HG03108 (cell line): ENCODE measurements around the gene LMO1.

Experiments used
- ATAC-seq: cut with Tn5 transposase; IDR thresholded peaks from one replicate; pipeline ENCODE4 v1.9.1; 2021; ENCODE audit warnings: moderate library complexity; ENCODE audit not compliant: unreplicated experiment

LMO1 gene

DNA sequence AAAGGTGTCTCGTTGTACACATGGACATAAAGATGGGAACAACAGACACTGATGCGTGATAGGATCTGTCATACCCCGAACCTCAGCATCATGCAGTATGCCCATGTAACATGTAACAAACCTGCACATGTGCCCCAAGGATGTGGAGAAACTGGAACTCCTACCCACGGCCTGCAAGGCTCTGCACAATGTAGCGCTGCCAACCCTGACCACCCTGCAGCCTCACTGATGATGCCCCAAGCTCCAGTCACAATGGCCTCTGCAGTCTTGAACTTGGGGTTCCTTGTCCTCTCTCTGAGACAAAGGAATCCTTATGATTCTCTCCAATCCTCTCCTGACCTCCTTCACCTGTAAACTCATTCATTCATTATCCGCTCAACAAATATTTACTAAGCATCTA lies 14.2 kb downstream of the LMO1 start:
- ATAC-seq: no peak

DNA sequence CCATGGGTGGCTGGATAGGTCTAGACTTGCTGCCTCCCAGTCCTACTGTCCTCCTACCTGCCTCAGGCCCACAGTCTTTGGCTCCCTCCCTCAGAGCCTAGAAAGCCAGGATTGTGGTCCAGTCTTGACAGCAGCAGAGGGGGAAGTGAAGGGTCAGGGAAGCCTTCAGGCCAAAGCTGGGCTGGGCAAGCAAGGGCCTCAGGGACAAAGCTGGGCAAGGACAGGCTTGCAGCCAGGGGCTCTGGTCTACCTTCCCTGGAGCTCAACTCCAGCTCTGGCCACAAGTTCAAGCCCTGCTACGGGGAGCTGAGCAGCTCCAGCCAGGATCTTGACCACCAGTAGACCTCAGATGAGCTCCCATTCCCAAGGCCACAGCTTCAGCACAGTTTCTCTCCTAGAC lies 14.9 kb downstream of the LMO1 start:
- ATAC-seq: no peak

DNA sequence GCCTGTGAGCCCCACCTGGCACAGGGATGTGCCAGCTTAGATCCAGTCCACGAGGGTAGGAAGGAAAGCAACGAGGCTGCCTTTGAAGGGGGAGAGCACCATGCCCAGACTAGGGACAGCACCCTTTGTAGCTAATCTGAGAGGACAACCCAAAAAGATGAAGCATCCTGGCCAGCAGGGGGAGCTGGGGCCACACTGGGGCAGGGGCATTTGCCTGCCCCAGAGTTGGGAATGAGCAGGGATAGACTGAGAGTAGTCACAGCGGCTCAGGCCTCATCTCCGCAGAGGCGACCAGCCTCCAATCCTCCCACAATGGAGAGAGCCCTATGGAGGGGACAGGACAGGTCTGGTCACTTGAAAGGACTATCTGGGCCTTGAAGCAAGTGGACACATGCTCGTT lies 16.4 kb downstream of the LMO1 start:
- no peak for ATAC-seq

DNA sequence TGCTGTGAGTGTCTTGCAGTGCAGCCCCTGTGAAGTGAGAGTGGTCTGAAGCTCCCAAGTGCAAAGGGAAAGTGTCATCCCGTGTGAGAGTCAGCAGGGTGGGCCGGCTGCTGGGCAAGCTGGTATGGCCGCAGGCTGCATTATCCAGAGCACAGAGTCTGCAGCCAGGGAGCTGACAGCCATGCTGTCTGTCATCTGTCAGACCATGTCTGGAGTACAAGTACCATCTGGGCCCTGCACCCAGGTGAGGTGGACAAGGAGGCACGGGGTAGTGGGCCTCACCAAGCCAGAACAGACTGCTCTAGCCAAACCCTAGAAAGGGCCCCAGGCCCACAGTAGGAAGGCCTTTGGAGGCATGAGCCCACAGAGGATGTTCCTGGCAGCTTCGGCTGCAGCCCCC lies 20.2 kb downstream of the LMO1 start:
- ATAC-seq: no peak

DNA sequence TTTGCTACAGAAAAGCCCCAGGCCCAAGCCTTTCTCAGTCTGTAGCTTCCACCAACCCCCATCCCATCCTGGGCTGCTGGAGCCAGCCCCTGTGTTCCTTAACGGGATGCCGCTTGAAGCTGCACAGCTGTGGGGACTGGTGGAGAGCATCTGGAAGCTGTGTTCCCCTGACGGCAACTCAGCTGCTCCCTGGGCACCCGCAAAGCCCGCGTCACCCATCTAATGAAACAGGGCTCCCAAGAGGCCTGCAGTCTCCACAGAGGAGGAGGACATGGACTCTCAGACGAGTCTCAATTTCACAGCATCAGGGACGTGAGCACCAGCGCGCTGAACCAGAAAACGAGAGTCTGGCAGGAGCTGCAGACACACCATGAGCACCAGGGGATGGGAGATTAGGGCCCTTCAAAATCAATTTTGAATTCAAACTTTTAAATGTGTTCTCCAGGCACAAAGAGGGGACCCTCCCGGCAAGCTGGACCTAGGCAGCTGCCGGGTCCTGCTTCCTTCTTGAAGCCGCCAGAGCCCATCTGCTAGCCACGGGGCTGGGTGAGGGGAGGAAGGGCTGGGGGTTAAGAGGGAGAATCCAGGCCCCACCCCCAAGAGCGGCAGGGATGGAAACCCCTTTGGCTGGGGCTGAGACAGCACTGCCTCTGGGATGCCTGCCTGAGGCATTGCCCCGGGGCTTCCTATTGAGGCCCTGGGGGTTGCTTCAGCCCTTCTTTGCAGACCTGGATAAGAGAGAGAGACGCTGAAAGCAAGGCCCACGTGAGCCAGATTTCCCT lies 21.0 kb downstream of the LMO1 start:
- ATAC-seq: no peak

DNA sequence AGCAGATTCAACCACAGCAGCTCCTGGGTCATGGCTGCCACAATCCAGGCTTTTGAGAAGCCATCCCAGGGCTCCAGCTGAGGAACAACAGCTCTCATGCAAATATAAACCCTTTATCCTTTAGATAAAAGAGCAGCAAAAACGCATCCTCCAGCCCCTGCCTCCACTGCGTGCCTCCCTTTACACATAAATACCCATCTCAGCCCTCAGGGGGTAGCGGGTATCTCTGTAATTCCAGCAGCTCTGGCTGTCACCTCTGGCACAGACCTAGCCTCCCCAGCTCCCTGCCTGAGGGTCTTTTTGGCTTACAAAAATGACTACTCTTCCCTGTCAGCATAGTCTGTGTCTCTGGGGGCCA lies 21.6 kb downstream of the LMO1 start:
- no peak for ATAC-seq

DNA sequence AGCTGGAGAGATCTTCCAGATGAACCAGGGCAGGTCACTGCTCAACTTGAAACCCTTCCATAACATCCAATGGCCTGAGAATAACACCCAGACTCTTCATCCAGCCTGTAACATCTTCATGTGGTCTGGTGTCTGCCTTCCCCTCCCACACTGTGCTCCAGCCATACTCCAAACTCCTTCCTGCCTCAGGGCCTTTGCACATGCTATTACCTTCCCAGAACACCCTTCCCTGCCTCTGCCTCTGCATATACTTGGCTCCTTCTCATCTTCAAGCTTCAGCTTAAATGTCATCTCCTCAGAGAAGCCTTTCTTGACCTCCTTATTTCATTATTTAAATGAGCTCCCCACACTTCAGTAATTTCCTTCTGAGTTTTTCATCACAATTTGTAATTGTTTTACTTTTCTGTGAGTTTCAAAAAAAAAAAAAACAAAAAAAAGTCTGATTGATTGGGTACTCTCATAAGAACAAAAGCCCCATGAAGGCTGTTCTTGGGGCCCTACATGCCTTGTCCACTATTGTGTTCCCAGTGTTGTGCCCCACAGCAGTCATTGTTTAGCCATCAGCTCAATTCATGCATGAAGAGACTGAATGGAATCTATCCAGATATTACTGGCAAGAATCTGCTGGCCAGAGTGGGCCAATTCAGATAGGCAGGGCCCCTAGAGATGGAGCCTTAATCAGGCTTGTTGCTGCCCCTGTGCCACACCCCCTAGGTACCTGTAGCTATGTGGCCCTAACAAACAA lies 22.1 kb downstream of the LMO1 start:
- no peak for ATAC-seq

DNA sequence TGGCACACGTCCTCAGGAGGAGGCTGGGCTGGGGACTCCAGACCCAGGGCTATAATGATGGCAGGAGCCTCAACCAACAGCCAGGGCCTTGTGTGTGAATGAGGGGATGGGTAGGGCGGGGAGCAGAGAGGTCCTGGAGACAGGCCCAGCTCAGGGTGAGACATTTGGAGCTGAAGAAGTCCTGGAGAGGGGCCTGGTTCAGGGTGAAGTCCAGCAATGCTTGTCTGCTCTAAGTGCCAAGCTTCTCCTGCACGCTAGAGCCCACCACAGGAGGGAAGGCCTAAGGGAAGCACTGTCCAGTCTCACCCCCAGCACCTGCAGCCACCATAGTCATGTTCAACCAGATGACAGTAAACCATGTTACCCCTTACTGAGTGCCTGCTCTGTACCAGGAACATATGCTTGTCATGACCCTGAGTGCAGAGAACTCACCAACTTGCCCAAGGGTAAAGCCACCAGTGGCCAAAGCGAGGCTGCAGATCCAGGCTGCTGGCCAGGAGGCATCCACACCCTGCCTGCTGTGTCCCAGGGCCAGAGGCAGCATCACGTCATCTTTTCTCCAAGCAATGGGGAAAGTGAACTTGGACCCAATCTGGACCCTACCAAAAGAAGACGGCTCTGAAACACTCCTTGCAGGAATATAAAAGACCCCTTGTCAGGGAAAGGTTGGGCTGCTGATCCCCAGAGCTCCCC lies 24.0 kb downstream of the LMO1 start:
- ATAC-seq: no peak

DNA sequence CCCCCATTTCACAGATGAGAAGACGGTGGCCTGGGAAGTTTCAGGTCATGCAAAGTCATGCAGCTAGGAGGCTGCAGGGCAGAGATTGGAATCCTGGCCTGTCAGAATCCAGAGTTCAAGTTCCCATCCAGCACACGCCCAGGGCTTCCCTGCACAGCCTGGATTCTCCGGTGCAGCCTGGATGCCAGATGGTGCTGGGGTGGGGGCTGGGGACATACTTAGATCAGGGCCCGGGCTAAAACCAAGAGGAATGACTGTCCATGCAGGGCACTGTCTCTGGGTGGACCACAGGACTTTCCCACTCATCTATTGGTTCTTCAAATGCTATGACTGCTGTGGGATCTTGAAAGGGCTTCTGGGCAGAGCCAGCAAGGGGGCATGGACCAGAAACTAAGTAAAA lies 24.6 kb downstream of the LMO1 start:
- no peak for ATAC-seq

DNA sequence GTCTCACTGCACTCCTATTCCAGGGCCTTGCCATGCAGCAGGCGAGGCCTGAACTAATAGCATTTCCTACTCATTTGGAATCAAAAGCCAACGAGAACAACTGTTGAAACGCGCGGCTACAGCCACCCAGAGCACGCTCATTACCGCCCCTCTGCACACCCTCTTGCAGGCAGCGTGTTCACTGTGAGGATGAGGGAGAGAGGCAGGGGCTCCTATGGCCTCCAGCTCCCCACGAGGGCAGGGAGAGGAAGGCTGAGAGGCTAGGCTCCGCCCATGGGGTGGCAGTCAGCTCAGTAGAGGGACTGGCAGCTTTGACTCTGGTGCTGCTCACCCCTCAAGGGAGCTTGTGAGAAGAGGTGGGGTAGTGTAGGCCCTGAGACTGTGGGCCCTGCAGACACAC lies 26.2 kb downstream of the LMO1 start:
- ATAC-seq: no peak

DNA sequence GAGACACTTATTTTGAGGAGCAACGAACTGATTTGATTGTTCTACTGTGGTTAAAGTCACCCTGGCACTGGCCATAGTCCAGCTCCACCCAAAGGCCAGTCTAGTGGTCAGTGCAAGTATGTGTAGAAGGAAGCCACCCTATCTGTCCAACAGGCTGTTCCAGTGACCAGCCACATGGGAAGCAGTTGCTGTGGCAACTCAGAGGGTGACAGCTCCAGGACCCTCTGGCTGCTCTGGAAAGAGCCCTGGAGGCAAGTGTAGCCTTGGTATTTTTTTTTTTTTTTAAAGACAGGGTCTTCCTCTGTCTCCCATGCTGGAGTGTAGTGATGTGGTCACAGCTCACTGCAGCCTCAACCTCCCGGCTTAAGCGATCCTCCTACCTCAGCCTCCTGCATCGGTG lies 27.8 kb downstream of the LMO1 start:
- no peak for ATAC-seq

DNA sequence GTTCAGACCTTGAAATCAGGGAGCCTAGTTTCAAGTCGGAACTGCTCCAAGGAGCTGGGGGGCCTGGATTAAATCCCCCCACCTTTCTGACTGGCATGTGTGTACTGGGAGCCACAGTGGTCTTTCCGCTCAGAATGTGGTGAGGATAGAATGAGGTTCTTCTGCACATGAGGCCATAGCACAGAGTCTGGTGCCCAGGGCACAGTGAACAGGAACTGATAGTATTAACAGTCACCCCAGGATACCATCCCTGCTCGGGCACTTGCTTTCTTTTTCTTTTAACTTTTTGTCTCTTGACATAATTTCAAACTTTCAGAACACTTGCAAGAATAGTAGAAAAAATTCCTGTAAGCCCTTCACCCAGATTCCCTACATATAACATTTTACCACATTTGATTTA lies 28.8 kb downstream of the LMO1 start:
- no peak for ATAC-seq

DNA sequence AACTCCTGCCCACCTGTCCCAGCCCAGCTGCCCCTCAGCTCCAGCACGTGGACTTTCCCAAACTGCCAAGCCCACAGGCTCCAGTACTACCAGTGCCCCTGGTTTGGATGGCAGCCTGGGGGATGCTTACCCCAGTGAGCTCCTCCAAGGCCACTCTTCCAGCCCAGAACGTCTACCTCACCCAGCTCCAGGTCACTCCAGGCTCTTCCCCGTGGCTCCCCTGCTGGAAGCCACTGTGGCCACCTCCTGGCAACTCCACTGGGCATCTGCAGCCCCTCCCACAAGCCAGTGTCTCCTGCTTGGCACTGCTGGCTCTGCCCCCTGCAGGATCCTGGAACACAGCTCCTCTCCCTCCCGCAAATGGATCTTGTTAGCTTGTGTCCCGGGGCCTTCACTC lies 29.3 kb downstream of the LMO1 start:
- ATAC-seq: no peak

DNA sequence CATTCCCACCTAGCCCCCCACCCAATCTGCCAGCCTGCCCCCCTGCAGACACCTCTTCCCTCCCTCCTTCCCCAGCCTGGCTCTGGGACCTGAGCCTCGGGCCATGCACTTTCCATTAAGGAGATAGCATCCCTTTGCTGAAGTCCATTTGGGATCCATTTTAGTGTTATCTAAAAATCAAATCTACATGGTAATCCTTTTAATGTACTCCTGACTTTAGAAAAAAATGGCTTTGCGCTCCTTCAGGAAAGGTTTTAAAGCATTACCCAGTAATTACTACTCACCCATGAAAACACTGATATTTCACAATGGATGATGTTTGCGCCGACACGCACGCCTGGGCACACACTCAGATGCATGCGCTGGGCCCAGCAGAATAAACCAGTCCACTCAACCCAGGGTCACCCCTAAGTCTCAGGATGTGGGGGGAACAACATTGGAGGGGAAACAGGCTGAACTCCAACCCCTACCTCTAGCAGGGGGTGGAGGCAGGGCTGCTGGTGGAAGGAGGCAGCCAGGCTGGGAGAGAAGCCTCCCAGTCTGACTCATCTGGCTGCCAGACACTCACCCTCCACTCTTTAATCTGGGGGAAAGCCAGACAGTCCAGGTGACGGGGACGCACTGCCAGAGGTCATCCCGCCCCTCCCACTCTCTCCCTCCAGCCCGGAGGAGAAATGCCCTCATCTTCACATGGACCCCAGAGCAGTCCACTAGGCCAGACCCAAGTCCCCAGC lies 29.8 kb downstream of the LMO1 start:
- ATAC-seq: no peak

DNA sequence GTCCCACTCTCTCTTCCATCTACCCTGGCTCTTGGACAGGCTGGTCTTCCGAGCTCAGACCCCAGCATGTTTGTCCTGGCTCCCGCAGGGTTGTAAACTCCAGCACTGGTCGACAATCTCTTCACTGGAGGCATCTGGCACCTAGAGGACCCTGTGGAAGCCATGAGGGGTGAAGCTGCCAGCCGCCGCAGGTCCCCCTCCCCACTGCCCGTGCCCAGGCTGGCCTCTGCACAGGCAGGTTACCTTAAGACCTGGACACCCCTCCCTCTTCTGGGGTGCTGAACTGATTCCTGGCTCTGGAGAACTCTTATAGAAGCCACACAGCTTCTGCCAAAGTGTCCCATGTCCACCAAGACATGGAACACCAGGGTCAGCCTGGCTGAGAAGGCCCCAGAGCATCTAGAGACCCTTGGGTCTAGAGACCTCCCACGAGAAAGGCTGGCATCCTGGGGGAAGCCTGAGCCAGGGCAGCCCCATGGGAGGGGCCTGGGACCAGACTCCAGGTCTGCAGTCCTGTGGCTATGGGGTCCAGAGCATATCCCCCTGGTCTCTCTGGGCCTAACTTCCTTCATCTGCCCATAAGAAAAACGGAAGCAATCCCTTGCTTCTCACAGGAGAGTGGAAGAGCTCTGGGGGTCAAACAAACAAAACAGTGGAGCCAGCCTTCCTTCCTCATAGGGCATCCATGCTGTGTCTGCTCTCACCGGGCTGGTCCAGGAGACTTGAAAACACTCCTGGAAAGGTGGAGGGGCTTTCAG lies 30.6 kb downstream of the LMO1 start:
- ATAC-seq: no peak

DNA sequence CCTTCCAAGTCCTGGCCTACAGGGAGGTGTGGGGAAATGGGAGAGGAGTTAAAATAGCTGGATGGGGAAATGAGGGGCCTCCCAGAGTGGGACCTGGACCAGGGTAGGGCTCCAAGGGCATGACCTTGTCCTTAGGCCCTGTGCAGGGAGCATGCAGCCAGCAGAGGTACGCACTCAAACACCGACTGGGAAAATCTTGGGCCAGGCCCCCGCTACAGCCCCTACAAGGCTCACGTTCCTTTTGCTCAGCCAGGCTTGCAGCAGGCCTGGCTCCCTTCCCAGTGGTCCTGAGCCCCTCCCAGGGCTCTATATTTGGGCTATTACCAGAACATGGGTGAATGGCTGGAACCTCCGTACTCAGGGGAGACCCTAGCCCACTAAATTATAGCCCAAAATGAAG lies 31.3 kb downstream of the LMO1 start:
- no peak for ATAC-seq

DNA sequence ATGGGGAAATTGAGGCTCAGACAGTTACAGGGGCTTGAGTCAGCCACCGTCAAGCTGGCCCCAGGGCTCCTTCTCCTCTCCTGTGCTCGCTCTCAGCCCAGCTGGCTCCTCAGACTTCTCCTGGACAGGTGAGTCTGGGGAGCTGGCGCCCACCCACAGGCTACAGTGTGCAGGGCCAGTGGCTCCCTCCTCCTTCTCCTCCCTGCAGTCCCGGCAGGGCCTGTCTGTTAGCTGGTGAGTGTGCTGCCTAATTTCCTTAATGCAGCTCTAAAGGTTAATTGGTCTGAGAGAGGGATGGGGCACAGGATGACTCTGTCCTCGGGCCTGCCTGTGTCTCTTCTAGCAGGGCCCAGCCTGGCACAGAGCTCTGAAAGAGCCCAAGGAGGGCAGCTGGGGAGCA lies 31.7 kb downstream of the LMO1 start:
- no peak for ATAC-seq

DNA sequence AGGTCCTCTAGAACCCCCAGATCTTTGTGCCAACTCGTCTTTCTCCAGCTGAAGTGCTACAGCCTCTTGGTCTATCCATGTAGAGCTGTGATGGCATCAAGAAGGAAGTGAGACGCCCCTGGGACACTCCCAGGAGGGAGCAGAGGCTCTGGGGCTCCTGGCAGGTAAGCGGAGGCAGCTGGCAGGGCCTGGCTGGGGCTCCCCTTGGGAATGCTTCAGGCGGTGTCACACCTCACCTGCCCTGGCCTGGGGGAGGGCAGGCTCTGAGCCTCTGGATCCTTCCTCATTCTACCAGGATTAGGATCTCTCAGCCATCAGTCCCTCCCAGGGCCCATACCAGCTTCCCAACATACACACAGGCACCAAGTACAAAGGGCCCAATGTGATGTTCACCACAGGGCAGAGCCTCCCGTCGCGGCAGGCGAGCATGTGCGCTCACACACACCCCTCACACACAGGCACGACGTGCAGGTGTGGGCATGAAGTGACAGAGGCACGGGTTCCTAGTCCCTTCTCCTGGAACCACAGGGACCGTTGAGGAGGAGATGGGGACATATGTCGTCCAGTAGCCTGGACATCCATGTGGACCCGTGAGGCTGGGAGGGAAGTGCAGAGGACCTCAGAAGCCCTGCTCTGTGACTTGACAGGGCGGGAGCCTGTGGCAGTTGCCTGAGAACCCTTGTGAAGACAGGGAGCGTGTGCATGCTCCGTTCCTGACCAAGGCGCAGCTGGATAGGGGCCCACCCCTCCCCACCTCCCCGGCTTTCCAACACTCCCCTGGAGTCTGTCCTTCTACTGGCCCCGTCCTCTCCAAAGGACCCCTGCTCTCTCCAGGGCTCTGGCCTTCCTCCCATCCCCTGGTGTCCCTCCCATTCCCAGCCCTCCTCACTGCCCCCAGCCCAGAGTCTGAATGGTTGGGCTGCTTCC lies 32.5 kb downstream of the LMO1 start:
- no peak for ATAC-seq

DNA sequence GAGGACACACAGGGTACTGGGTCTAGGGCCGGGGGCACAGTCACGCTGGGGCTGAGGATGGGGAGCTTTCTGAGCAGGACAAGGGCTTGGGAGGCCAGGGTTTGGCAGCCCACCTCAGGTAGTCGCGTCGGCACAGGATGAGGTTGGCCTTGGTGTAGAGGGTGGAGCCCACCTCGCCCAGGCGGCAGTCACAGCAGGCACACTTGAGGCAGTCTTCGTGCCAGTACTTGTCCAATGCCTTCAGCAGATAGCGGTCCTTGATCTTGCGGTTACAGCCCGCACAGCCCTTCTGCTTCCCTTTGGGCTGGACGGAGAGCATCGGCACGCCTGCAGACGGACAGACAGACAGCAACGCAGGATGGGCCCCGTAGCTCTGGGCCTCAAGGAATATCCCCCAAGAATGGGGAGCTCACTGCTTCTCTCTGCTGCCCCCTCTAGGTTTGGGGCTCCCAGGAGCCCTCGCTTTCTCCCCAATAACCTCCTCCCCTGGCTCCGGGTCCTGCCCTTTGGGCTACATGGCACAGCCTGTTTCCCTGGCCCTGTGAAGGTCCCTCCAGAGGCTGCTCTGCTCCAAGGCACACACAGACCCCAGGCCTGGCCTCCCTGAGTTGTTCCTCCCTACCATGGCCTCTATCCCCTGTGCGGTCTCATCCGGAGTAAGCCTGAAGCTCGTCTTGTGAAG lies 33.4 kb downstream of the LMO1 start:
- ATAC-seq: no peak
